Activated CD4-positive, alpha-beta T cell treated with anti-CD3 and anti-CD28 coated beads for 48 hours (primary cell): Measurements from ENCODE around the gene PLXNA3.

ENCODE experiments used
- DNase-seq: peaks from one replicate; pipeline ENCODE4 v3.0.0-alpha.2; 2020

PLXNA3 gene

GRCh38 chrX:154436374-154436982 lies 21.6 kb upstream of the PLXNA3 start:
- DNase-seq = peak; percentile 50

GRCh38 chrX:154436983-154437752 lies 20.9 kb upstream of the PLXNA3 start, which contains the start of gene GDI1:
Gene GDI1 (plus strand): TSS chrX:154437154. CDS start chrX:154437255, 101 bp downstream.
- DNase-seq = peak; percentile 58

GRCh38 chrX:154437971-154438893 lies 19.8 kb upstream of the PLXNA3 start:
- no peak for DNase-seq

- no peak for DNase-seq
Observed at GRCh38 chrX:154439841-154440240, 18.2 kb upstream of the PLXNA3 start.

GRCh38 chrX:154440623-154441357 lies 17.3 kb upstream of the PLXNA3 start:
- DNase-seq = no peak

- no peak for DNase-seq
Observed at GRCh38 chrX:154441564-154441963, 16.5 kb upstream of the PLXNA3 start.

- DNase-seq = no peak
Observed at GRCh38 chrX:154441984-154442707, 15.9 kb upstream of the PLXNA3 start.

- no peak for DNase-seq
Observed at GRCh38 chrX:154443479-154443910, 14.6 kb upstream of the PLXNA3 start.

GRCh38 chrX:154443992-154444754 lies 13.9 kb upstream of the PLXNA3 start, which contains the start of gene FAM50A:
Gene FAM50A (plus strand): TSS chrX:154444141. CDS start chrX:154444236, 95 bp downstream.
- DNase-seq = peak; percentile 77

GRCh38 chrX:154444755-154445246 lies 13.3 kb upstream of the PLXNA3 start:
- DNase-seq = no peak

- no peak for DNase-seq
Observed at GRCh38 chrX:154445776-154446175, 12.3 kb upstream of the PLXNA3 start.

GRCh38 chrX:154446430-154446829 lies 11.7 kb upstream of the PLXNA3 start:
- DNase-seq = no peak

- no peak for DNase-seq
Observed at GRCh38 chrX:154448484-154448883, 9.6 kb upstream of the PLXNA3 start.

GRCh38 chrX:154449618-154450017 lies 8.5 kb upstream of the PLXNA3 start:
- DNase-seq = no peak

- DNase-seq = no peak
Observed at GRCh38 chrX:154450312-154450711, 7.8 kb upstream of the PLXNA3 start.

GRCh38 chrX:154452823-154453222 lies 5.3 kb upstream of the PLXNA3 start:
- no peak for DNase-seq

GRCh38 chrX:154457491-154458115 lies 478 bp upstream of the PLXNA3 start:
- DNase-seq = peak; percentile 56

- no peak for DNase-seq
Observed at GRCh38 chrX:154458954-154459778, 1.1 kb downstream of the PLXNA3 start.

- DNase-seq = no peak
Observed at GRCh38 chrX:154459832-154460231, 1.8 kb downstream of the PLXNA3 start.
